ENCODE measurements around the gene MRPS5. TPM values are rescaled to one million over a fixed set of nuclear protein-coding genes. Genes with fewer than 3 reads are reported as not detected.

MRPS5 gene
- total RNA-seq, 1 experiment from 2014 or later: 107 TPM

- H4K20me1 ChIP-seq (ENCODE audit: low read length): no peaks in the 10 kb centered on the region
- ChIA-PET CTCF (no interaction called here), POLR2A (ENCODE audit: unreplicated experiment) (interaction anchor here (0.6 kb wide), 1 partner anchor 78 kb away, joined by 3 read pairs; no protein-coding TSS in a partner anchor)
- no peak overlapping the region for H3K4me3 ChIP-seq (ENCODE audit: low read length)
- no peaks in the 10 kb centered on the region for H3K9me3 ChIP-seq (ENCODE audit: low read length)
- no peaks in the 10 kb centered on the region for H3K27me3 ChIP-seq (ENCODE audit: low read length)
- no peak overlapping the region for H3K27ac ChIP-seq (ENCODE audit: low read length)
- H3K4me1 ChIP-seq (ENCODE audit: insufficient read depth, low read length): no peaks in the 10 kb centered on the region
- no peak for DNase-seq
- no peak overlapping the region for H2AFZ ChIP-seq (ENCODE audit: low read length)
- H3F3A ChIP-seq (ENCODE audit: low read length, unreplicated experiment): no peaks in the 10 kb centered on the region
- H3K36me3 ChIP-seq (ENCODE audit: low read depth, low read length): peaks cover 48% of the 10 kb centered on the region
- no peak overlapping the region for H3K4me2 ChIP-seq (ENCODE audit: low read length)
- no peak for TF ChIP-seq EZH2phosphoT487 (IDR thresholded peaks at IDR 0.05; ENCODE audit: borderline replicate concordance, low read length)
- no peak for TF ChIP-seq CTCF (conservative IDR thresholded peaks at IDR 0.05; ENCODE audit: low read depth, low read length)
- no peak for TF ChIP-seq EZH2 (IDR thresholded peaks at IDR 0.05; ENCODE audit: low read length, unreplicated experiment)
- H3K9ac ChIP-seq (ENCODE audit: low read length): no peak overlapping the region
- no peaks in the 10 kb centered on the region for H3K9me2 ChIP-seq (replicated peaks; ENCODE audit: low read length)
- intact Hi-C loops (cut with micrococcal nuclease): no loop called here
- no TSS peak for BruUV-seq (replicated peaks)
- H3K79me2 ChIP-seq (ENCODE audit: low read length): no peaks in the 10 kb centered on the region
- no peak for ATAC-seq
These were observed 34.2 kb downstream of the MRPS5 start for GRCh38 chr2:95087379-95087778.

GRCh38 chr2:95086017-95086416 lies 35.6 kb downstream of the MRPS5 start:
- Histone ChIP-seq H3K9me3 (ENCODE audit: low read length) (no peaks in the 10 kb centered on the region), H3F3A (ENCODE audit: low read length, unreplicated experiment) (no peaks in the 10 kb centered on the region), H3K4me1 (ENCODE audit: insufficient read depth, low read length) (no peaks in the 10 kb centered on the region), H3K27me3 (ENCODE audit: low read length) (no peaks in the 10 kb centered on the region), H2AFZ (ENCODE audit: low read length) (no peak overlapping the region), H3K4me2 (ENCODE audit: low read length) (no peak overlapping the region), H3K4me3 (ENCODE audit: low read length) (no peak overlapping the region), H3K36me3 (ENCODE audit: low read depth, low read length) (peaks cover 42% of the 10 kb centered on the region), H3K9me2 (replicated peaks; ENCODE audit: low read length) (no peaks in the 10 kb centered on the region), H3K9ac (ENCODE audit: low read length) (no peak overlapping the region), H3K27ac (ENCODE audit: low read length) (no peak overlapping the region), H3K79me2 (ENCODE audit: low read length) (no peaks in the 10 kb centered on the region), H4K20me1 (ENCODE audit: low read length) (no peaks in the 10 kb centered on the region)
- intact Hi-C loops (cut with micrococcal nuclease): no loop called here
- ChIA-PET POLR2A (ENCODE audit: unreplicated experiment) (no interaction called here), CTCF (no interaction called here)
- no TSS peak for BruUV-seq (replicated peaks)
- ATAC-seq (no peak), DNase-seq (no peak)
- TF ChIP-seq CTCF (conservative IDR thresholded peaks at IDR 0.05; ENCODE audit: low read depth, low read length) (no peak), EZH2phosphoT487 (IDR thresholded peaks at IDR 0.05; ENCODE audit: borderline replicate concordance, low read length) (no peak), EZH2 (IDR thresholded peaks at IDR 0.05; ENCODE audit: low read length, unreplicated experiment) (no peak)

GRCh38 chr2:95082477-95082876 lies 39.1 kb downstream of the MRPS5 start:
- H3K9me2 ChIP-seq (replicated peaks; ENCODE audit: low read length): no peaks in the 10 kb centered on the region
- no peak overlapping the region for H2AFZ ChIP-seq (ENCODE audit: low read length)
- DNase-seq (peak; percentile 29), ATAC-seq (peak; percentile 44; the same call in 1 of the 2 replicates)
- no peak overlapping the region for H3K4me3 ChIP-seq (ENCODE audit: low read length)
- H3K36me3 ChIP-seq (ENCODE audit: low read depth, low read length): peaks cover 24% of the 10 kb centered on the region
- H3F3A ChIP-seq (ENCODE audit: low read length, unreplicated experiment): no peaks in the 10 kb centered on the region
- H3K9me3 ChIP-seq (ENCODE audit: low read length): no peaks in the 10 kb centered on the region
- H3K79me2 ChIP-seq (ENCODE audit: low read length): no peaks in the 10 kb centered on the region
- no peaks in the 10 kb centered on the region for H4K20me1 ChIP-seq (ENCODE audit: low read length)
- CTCF ChIA-PET: no interaction called here
- no peaks in the 10 kb centered on the region for H3K27me3 ChIP-seq (ENCODE audit: low read length)
- POLR2A ChIA-PET (ENCODE audit: unreplicated experiment): no interaction called here
- no peak overlapping the region for H3K9ac ChIP-seq (ENCODE audit: low read length)
- H3K27ac ChIP-seq (ENCODE audit: low read length): no peak overlapping the region
- no TSS peak for BruUV-seq (replicated peaks)
- intact Hi-C loops (cut with micrococcal nuclease): no loop called here
- H3K4me1 ChIP-seq (ENCODE audit: insufficient read depth, low read length): 0 out of 2 replicates have a peak, but pooled peaks cover under 1% of the 10 kb centered on the region
- H3K4me2 ChIP-seq (ENCODE audit: low read length): no peak overlapping the region
- TF ChIP-seq CTCF (conservative IDR thresholded peaks at IDR 0.05; ENCODE audit: low read depth, low read length) (no peak), EZH2phosphoT487 (IDR thresholded peaks at IDR 0.05; ENCODE audit: borderline replicate concordance, low read length) (no peak), EZH2 (IDR thresholded peaks at IDR 0.05; ENCODE audit: low read length, unreplicated experiment) (no peak)
